Stimulated activated CD8-positive, alpha-beta memory T cell treated with anti-CD3 and anti-CD28 coated beads, Interleukin-7, amount 100 ng/mL, for 48 hours (primary cell): ENCODE data around the gene PITPNB.

Source experiments
- DNase-seq, 2 donors: peaks; one replicate each; pipeline ENCODE4 v3.0.0-alpha.2; 2020; ENCODE audit warnings: low read depth in 1 of 2; ENCODE audit errors: extremely low read depth in 1 of 2

Gene PITPNB

DNA sequence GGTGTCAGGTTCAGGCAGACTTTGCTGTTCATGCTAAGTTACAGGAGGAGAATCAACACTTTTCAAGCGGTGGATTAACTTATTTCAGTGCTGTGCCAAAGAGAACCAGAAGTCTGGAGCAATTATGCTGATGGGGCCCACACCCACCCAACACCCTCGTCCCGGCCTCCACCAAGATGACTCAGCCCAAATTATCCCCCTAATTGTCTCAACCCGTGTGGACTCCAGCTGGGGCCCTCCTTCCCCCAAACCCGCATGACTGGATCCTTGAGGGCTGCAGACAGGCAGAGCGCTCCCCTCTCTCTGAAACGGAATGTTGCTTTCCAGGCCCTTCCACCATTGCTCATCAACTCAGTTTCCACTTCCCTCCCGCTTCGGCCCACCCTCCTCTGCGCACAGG lies 82.9 kb downstream of the PITPNB start:
- no peak for DNase-seq

DNA sequence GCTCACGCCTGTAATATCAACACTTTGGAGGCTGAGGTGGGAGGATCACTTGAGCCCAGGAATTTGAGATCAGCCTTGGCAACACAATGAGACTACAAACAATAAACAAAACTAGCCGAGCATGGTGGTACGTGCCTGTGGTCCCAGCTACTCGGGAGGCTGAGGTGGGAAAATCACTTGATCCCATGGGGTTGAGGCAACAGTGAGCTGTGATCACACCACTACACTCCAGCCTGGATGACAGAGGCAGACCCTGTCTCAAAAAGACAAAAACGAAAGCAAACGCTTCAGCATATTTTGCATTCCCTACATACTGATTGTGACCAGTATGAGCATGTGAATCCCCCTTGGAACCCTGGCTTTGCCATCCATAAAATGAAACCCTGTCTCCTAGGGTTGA lies 83.6 kb downstream of the PITPNB start:
- DNase-seq = no peak

DNA sequence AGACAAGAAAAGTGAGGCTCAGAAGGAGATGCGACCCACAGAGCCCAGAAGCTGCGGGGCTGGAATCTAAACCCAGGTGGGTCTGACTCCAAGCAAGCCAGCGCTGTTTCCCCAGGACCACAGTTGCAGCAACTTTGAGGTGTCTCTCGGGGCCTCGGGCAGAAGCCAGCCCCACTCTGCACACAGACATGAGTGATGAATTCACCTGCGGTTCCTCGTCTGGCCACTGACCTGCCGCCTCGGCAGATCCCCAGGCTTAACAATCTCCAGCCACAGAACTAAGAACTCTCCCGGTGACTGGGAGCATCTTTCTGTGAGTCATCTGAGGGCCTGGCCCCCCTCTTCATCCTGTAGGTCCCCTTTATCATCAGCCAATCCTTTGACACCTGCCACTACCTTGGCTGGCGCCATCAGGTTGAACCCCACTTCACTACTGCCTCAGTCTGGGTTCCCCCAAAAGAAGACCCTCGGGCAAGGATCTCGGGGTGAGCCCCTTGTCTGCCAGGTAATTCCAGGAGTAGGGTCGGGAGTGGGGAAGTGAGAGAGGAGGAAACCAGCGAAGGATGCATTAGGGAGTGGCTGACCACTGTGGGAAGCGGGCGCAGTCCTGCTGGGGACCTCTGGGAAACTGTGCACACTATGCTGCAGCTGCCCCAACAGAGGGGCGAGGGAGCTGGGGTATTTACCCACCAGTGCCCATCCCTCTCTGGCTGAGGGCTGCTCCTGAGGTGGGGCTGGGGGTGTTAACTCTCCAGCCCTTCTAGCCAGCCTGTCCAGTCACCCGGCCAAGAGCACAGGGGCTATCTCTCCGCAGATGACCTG lies 84.5 kb downstream of the PITPNB start:
- DNase-seq = no peak

DNA sequence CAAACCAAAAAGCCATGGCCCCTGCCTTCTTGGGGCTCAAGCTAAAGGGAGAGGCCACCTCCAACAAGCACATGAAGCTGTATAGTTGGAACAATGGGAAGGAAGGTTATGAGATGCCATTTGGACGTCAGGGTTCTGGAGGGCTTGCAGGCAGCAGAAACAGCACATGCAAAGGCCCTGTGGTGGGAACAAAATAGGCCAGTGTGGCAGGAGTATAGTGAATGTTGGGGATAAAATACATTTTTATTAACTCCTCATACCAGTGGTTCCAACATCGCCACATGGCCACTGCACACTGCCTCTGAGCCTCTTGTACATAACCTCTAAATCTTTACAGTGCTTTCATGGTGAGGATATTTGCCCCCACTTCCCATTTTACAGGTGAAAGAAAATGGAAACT lies 85.3 kb downstream of the PITPNB start:
- no peak for DNase-seq

DNA sequence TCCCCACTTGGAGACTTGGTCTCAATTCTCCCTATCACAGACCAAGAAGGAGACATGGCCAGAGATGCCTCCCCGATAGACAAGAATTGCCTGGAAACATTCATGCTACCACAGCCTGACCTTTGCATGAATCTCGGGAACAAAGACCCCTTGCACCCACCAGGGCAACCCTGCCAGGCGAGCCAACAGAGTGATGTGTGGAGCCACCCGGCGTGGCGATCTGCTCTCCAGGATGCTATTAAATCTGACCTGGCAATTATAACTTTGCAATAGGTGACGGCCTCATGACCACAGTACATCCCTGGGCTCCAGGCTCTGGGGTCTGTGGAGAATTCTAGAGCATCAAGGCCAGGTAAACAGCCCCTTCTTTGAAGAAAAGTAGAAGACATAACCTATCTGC lies 86.5 kb downstream of the PITPNB start:
- DNase-seq = no peak

DNA sequence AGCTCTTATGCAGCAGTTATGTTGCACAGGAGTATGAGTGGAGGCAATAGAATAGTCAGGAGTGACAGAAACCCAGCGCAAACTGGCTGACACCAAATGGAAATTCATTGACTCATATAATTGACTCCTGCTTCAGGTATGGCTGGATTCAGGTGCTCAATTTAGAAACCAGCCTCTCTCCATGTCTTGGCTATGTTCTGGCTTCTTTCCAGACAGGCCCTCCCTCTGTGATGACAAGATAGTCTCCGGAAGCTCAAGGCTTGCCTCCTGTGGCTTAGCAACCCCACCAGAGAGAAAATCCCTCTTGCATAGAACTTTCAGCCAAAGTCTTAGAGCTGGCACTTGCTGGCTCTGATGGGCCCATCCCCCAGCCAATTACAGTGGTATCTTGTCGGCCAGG lies 89.4 kb downstream of the PITPNB start:
- no peak for DNase-seq

DNA sequence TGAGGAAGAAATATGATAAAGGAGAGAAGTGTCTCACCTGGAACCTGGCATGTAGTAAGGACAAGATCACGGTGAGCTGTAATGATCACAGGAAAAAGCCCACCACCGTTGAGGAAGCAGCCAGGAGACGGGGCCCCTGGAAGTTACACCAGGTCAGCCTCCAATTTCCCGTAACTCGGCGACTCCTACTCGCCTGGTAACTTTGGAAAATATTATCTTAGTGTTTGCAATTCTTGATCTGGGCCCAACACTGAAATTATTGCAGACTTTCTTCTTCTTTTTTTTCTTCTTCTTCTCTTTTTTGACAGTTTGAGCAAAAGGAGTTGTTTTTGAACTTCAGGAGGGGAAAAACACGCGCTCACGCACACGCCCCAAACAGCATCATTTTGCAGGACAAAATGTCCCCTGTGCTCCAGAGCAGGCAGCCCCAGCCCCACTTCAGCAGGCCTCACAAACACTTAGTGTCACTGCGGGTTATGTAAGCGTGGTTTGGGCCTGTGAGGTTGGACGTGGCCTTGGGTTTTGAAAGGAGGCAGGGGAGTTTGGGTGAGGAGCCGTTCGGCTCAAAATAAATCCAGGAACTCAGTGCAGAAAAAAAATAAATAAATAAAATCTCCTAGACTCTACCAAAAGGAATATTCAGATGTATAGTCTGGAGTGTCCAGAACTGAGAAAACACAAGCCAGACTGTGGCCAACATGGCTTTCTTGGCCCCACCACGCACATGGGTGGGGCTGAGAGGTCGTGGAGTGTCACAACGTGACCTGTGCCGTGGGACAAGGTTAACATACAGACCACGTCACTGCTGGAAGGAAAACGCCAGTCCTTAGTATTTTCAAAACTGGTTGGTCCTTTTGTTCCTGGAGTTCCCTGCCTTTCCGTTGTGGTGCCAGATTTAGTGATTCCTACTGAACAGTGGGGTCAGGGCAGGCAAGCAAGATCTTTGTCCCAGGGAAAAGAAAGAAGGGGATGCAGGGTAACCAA lies 91.2 kb downstream of the PITPNB start:
- no peak for DNase-seq

DNA sequence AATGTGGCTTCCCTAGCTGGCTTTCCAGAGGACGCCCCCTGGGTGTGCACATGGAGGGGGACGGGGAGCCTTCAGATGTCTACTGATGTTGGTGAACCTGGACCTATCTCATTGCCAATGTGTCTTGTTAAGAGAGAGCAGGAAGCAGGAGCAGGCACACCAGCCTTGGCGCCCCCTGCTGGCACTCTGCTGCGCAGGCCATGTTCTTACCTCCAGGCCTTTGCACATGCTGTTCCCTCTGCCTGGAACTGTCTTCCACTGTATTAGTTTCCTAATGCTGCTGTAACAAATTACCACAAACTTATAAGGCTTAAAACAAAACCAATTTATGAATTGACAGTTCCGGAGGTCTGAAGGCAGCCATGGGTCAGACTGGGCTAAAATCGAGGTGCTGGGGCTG lies 93.9 kb downstream of the PITPNB start:
- no peak for DNase-seq

DNA sequence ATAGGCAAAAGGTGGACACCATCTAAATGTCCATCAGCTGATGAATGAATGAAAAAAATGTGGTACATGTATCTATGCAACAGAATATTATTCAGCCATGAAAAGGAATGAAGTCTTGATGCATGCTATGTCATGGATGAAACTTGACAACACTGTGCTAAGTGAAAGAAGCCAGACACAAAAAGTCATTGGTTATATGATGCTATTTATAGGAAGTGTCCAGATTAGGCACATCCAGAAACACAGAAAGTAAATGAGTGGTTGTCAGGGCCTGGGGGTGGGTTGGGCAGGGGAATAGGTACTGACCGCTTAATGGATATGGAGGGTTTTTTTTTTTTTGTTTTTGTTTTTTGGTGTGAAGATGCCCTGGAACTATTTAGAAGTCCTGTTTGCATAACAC lies 95.8 kb downstream of the PITPNB start:
- DNase-seq = no peak

DNA sequence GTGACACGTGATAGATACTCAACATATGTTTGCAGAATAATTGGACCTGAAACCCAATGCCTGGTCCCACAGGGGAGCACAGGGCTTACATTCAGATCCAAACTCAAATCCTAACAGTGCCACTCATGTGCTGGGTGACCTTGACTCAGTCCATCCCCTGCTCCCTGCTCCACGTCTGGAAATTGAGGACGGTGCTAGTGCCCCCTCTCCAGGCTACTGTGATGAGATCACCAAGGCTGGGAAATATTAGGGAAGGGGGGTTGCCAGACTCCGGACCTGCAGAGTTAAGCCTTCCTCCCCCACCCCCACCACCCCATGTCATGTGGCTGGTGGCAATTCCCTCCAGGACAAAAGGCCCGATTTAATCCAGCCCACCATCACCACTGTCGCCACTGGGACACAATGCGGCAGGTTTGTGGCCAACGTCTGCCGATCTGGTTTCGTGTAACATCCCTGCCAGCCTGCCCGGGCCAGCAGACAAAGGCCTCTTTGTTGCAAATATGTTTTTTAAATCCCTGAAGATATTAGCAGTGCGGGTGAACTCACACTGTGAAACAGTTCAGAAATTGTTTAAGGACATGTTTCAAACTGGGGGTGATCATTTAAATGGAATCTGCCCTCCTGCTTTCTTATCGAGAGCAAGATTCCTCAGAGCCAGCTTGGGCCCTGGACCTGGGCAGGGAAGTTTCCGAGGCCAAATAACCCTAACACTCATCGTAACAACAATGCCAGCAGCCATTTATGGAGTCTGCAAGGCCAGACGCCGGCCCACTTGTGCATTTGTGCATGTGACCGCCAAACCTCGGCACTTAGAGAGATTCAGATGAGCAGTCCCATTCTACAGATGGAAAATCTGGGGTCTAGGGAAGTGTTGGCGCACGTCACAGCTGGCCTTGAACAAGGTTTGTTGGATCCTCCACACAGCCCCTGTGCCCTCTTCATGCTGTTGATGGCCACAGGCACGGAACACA lies 97.9 kb downstream of the PITPNB start:
- DNase-seq = no peak

DNA sequence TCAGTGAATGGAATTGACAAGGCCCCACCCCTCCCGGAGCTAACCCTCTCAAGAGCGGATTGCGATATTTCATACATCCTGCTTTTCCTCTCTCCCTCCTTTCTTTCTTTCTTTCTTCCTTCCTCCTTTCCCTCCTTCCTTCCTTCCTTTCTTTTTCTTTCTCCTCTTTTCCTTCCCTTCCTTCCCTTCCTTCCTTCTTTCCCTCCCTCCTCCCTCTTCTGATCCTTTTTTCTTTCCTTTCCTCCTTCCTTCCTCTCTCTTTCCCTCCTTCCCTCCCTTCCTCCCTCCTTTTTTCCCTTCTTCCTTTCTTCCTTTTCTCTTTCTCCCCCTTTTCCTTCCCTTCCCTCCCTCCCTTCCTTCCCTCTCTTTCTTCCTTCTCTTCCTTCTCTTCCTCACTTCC lies 102.5 kb downstream of the PITPNB start:
- DNase-seq = no peak

DNA sequence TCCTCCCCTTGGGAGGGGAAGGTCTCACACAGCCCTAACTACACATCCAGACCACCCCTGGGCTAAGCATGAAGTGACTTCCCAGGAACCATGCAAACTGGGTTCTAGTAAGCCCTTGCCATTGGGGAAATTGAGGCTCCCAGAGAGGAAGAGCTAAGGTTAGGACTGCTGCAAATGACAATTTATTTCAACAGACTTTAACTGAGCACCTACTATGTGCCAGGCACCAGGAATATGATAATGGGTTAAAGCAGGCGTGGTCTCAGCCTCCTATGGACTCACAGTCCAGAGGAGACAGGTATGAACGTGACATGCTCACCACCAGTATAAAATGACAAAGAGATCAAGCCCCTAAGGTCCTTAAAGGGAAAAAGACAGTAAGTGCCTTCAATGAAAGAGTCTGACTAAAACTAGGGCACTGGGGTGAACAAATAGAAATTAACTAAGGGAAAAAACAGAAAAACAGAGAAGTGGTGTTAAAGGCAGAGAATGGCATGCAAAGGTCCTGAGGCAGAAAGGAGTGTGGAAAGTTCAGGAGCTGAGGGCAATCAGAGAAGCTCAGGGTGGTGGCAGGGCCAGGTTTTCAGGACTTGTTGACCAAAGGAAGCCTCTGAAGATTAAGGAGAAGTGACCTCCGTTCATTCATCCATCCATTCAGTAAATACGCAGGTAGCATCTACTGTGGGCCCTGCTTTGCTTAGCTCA lies 103.1 kb downstream of the PITPNB start:
- no peak for DNase-seq

DNA sequence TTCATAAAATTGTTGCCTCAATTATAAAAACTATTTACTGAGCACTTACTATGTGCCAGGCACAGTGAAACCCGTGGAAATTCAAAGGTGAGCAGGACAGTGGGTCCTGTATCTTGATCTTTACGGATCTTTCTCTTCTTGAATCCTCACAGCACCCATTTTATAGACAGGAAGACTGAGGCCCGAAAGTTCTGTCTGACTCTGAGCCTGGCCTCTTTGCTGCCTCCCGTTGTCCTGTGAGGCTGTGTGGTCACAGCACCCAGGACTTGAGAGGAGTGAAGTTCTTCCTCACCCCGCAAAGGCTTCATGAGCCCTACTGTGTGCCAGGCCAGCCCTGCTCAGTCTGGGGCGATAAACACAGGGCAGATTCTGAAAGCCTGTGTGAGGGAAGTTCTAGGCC lies 104.1 kb downstream of the PITPNB start:
- DNase-seq = no peak

DNA sequence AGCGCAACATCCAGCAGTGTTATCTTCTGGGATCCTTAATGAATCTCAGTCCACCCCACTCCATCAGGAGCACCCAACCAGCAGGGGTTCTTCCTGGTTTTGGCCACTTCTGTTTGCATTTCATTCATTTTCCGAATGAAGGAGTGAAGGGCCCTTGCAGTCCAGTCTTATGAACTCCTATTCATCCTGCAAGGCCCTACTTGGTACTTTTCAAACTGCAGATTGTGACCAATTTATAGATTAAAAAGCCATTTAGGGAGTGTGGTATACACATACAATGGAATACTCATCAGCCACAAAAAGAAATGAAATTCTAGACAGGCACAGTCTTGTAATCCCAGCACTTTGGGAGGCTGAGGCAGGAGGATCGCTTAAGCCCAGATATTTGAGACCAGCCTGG lies 107.3 kb downstream of the PITPNB start:
- no peak for DNase-seq

DNA sequence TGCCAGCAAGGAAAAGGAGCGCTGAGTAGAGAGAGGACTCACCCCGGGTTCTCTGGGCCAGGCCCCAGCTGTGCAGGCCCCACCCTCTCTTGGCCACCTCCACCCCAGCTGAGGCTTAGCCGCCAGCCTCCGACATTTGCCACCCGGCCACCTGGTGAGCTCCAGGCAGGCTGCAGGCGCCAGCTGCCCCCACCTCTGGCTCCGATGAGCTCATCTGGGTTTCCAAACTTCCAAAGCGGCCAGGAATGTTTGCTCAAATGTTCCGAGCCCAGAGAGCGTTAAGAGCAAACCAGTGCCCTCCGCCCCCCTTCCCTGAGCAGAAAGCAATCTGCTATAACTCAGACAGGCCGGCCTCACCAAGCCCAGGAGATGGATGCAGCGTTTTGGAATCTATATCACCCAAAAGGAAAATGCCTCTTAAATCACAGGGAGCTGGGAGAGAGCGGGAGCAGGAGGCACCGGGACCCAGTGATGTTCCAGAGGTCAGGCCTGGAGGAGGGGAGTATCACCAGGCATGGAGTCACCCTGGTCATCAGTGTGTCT lies 108.4 kb downstream of the PITPNB start:
- no peak for DNase-seq

DNA sequence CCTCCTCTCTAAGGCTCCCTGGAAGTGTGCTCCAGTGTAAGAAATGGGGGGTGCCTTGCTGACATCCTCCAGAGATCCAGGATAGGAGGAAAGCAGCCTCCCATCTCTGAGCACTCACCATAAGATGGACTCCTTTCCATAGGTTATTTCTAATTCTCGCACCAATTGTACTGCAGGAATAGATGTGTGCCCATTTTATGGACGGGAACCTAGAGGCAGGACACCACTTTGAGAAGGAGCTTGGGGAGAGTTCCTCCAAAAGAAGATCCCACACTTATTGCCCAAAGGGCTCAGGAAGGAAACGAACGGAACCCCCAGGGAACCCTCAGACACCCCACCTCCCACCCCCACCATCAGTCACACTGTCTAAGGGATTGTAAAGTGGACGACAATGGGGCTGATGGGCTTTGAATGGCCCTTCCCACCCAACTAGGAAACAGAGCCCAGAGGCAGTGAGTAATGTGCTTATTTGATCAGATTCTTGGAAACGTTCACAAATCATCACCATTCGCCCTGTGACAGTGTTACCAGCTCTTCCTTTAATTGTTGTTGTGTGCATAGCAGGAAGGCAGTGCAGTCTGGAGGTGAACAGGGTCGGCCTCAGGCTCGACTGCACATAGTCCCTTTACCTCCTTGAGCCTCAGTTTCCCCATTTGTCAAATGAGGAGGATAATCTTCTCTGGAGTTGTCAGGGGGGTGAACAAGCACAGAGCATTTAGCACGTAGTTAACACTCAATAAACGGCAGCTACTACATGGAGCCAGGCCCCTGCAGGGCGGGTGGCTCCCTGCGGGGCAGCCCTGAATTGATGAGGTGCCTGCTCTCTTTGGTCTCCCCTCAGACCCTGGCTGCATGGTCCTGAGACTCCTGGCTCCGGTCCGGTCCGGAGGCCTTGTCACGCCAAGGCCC lies 109.1 kb downstream of the PITPNB start:
- no peak for DNase-seq

DNA sequence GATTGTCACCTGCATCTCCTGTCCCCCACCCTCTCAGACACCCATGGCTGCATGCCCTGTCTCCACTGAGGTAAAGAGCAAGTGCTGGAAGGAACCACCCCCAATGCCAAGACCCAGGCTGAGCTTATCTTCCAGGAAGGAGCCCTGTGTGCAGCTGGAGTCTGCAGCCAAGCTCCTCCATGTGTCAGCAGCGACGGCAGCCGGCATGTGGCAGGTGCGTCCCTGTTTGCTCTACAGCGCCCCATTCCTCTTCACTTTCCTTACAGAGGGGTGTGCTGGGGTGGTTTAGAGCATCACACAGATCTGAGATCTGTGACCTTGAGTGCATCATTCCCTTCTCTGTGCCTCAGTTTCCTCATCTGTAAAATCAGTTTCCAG lies 109.8 kb downstream of the PITPNB start:
- DNase-seq = no peak

DNA sequence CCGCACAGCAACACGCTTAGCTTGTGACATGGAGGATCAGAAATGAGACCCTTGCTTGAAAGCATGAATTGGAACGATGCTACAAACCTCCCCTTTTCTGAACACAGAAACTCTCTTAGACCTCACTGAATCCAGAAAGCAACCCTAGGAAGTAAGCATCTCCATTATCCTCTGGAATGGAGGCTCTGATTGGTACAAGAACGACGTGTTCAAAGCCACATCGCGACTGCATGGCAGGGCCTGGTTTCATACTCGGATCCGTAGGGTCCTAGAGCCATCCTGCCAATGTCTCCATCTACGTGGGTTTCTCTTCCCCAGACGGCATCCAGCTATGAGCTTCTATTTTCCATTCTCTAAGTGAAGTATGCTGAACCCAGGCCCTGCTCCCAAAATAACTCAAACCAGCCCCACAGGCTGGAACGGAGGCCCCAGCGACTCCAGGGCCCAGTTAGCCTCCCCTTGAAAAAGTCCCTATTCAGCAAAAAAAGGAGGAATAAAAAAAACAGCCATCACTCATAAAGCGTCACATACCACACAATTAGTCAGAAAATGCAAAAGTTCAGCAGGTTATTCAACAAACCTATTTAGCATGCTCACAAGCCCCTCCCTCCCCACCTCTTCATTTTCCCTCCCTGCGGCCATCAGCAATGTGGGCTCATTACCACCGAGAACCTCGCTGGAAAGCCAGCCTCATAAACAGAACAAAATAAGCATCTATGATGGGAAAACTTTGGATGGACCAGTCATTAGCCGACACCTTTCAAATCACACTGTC lies 110.4 kb downstream of the PITPNB start:
- no peak for DNase-seq
